GM15510 (cell line): Measurements from ENCODE around the gene CEACAM4.

ENCODE experiments used
- POLR2A ChIP-seq: IDR thresholded peaks from 3 replicates; pipeline ENCODE4 v1.6.1; 2011; ENCODE audit warnings: borderline replicate concordance; ENCODE audit not compliant: insufficient read length; ENCODE audit errors: extremely low read depth

The CEACAM4 gene

GRCh38 chr19:41599175-41599966 is 27.5 kb downstream of the CEACAM4 start:
- no peak for TF ChIP-seq POLR2A

DNA sequence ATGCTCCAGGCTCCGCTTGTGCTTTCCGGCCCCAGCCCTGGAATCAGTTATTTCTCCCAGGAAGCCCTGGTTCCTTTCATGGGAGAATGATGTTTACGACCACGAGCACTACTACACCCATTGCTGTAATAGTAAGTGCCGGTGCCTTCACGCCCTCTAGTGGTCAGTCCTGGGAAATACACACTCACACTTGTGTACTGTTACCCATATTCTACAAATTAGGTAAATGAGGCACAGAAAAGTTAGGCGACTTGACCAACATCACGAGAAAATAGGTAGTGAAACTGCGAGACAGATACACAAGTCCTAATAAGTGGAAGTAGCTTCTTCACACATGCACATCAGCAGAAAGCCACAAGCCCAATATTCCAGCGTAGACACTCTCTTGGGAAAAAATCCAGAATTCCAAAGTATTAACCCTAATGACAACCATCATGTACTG is 29.3 kb downstream of the CEACAM4 start:
- TF ChIP-seq POLR2A: no peak

DNA sequence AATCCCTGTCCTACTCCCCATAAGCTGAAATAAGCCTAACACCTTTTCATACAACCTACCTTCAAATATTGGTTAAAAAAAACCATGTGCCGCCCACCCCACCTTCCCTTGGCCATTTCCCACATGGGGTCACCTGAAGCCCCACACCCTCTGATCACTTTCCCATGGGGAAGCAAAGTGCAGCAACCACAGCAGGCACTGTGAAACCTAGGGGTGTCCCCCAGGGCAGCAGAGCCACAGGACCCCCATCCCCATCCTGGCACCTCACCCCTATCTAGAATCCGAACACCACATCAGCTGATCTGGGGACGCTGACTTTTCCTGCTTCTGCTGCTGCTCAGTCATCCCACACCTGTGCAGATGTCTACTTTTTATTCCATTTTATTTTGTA is 31.0 kb downstream of the CEACAM4 start:
- no peak for TF ChIP-seq POLR2A

DNA sequence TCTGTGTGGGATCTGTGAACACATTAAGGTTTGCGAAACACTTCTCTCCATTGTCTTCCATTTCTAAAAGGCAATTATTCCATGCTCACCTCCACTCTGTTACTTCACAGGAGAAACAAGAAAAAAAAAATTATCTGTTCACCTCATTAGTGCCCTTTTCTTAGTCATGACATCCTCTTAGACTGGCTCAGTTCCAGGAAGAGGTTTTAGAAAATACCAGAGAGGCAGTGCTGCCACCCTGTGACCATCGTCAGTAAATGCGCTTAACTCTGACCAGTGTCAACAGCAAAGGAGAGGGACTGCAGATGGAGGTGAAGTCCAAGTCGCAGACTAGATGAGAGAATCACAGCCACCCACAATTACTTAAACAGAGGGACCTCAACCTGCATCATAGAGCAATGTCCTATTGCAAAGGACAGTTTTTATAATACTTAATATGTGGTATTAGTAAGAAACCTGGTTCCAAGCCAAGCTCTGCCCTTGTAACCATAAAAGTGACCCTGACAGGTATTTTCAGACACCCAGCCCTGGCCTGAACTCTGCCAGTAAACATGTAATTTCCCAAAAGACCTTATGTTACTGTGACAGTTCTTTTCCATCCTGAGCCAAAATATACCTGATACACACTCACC is 31.5 kb downstream of the CEACAM4 start:
- TF ChIP-seq POLR2A: no peak

- TF ChIP-seq POLR2A: no peak
These were observed 34.8 kb downstream of the CEACAM4 start for GRCh38 chr19:41591951-41592562.

GRCh38 chr19:41590936-41591335 is 35.9 kb downstream of the CEACAM4 start:
- TF ChIP-seq POLR2A: no peak

- TF ChIP-seq POLR2A: no peak
These were observed 37.5 kb downstream of the CEACAM4 start for GRCh38 chr19:41589371-41589770.

GRCh38 chr19:41588497-41589209 is 38.2 kb downstream of the CEACAM4 start:
- no peak for TF ChIP-seq POLR2A

- no peak for TF ChIP-seq POLR2A
These were observed 39.0 kb downstream of the CEACAM4 start for GRCh38 chr19:41587838-41588210.

DNA sequence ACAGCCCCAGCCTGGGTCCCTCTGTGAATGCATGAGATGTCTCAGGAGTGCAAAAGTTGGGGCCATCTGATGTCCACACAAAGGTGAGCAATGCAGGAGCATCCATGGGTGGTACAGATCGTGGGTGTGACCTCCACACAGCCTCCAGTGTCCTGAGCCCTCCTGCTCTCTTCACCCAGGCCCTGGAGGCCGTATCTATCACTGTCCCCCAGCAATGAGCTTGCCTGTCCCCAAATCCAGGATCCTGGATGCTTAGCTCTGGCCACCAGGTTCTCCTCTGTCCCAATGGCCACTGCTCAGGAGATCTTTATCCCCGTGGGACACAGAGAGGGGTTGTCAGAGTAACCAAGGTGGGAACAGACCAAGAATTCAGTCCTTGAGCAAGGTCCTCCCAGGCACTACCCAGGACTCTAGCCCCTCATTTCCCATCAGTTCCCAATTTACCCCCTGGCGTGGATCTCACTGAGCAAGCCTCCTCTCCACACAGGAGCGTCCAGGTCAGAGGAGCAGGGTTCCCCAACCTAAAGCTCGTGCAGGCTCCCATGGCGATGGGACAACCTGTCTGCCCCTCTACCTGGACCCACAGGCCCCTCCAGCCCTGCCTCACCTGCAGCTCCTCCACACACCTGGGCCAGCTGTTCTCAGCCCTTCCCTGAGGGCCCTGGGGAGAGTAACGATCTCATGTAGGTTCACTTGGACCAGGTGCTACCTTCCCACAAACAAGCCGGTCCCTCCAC is 39.6 kb downstream of the CEACAM4 start:
- no peak for TF ChIP-seq POLR2A

DNA sequence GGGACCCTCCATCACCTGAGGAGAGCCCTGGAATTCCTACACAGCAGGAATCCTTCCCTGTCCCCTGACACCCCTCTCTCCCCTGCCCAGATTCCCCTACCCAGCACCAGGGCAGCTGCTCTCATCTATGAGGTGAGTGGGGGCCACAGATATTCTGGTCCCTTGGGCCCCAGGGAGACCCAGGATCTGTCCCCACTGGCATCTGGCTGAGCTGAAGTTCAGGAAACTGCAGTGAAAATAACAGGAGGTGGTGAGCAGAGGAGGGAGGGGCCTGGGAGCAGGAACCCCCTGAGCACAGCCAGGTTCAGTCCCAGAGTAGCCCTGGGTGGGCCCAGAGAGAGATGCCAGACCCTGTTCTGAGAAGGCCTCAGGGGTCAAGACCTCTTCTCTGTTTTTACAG is 40.8 kb downstream of the CEACAM4 start:
- TF ChIP-seq POLR2A: no peak

- no peak for TF ChIP-seq POLR2A
These were observed 41.9 kb downstream of the CEACAM4 start for GRCh38 chr19:41584931-41585330.

GRCh38 chr19:41584260-41584810 is 42.5 kb downstream of the CEACAM4 start:
- no peak for TF ChIP-seq POLR2A

- no peak for TF ChIP-seq POLR2A
These were observed 48.0 kb downstream of the CEACAM4 start for GRCh38 chr19:41578886-41579285.
